H1 (cell line): ENCODE results near the gene AKAP8. TPM values are rescaled to one million over a fixed set of nuclear protein-coding genes. Genes with fewer than 3 reads are reported as not detected.

Source experiments
- CTCF ChIA-PET: fragments of 300-600 bp; sonication (Branson Sonifier 250); formaldehyde crosslinking; loops from one replicate; lab custom pipeline; 2021; ENCODE audit not compliant: partially characterized antibody; lab: Charles Lee
- POLR2A ChIA-PET: fragments of 300-600 bp; sonication (Branson Sonifier 250); formaldehyde crosslinking; loops from one replicate; lab custom pipeline; 2021; ENCODE audit warnings: inconsistent platforms; ENCODE audit not compliant: partially characterized antibody; lab: Charles Lee
- DNase-seq, 2 experiments: peaks; one replicate each; pipeline versions ENCODE4 v3.0.0 to v3.0.0-alpha.2; 2010 to 2022; ENCODE audit warnings: low spot score in 2 of 2, low read depth in 1 of 2, mixed read lengths in 1 of 2
- FAIRE-seq: peaks from 2 replicates; lab custom pipeline; 2011; peaks lifted over from hg19 to GRCh38; lab: Jason Lieb, UNC
- H2AFZ ChIP-seq: 2 replicates; pipeline ENCODE4 v1.8.1; 2012; ENCODE audit warnings: low read length, inconsistent platforms
- H2AK5ac ChIP-seq: 2 replicates; pipeline ENCODE4 v1.6.1; 2013; ENCODE audit warnings: low read depth, low read length
- H2BK120ac ChIP-seq: replicated peaks from 2 replicates; pipeline ENCODE3; 2013; ENCODE audit warnings: low read depth, low read length, inconsistent platforms
- H2BK12ac ChIP-seq: 2 replicates; pipeline ENCODE4 v1.6.1; 2013; ENCODE audit warnings: low read depth, low read length
- H2BK15ac ChIP-seq: 2 replicates; pipeline ENCODE4 v1.6.1; 2013; ENCODE audit warnings: low read length
- H2BK20ac ChIP-seq: 2 replicates; pipeline ENCODE4 v1.6.1; 2013; ENCODE audit warnings: low read length
- H2BK5ac ChIP-seq: 2 replicates; pipeline ENCODE4 v1.6.1; 2013; ENCODE audit warnings: low read depth, low read length
- H3K14ac ChIP-seq: 2 replicates; pipeline ENCODE4 v1.6.1; 2013; ENCODE audit warnings: inconsistent platforms; ENCODE audit not compliant: insufficient read length
- H3K18ac ChIP-seq: 2 replicates; pipeline ENCODE4 v1.6.1; 2013; ENCODE audit warnings: low read length; ENCODE audit errors: extremely low read depth
- H3K23ac ChIP-seq: 2 replicates; pipeline ENCODE4 v1.6.1; 2013; ENCODE audit warnings: inconsistent platforms; ENCODE audit not compliant: insufficient read length
- H3K23me2 ChIP-seq: 2 replicates; pipeline ENCODE4 v1.6.1; 2013; ENCODE audit warnings: low read depth, low read length
- H3K27ac ChIP-seq: 2 replicates; pipeline ENCODE4 v1.6.1; 2011; ENCODE audit warnings: low read depth, low read length, inconsistent platforms
- H3K27me3 ChIP-seq, 4 experiments: replicated peaks in 1 of 4; 1 replicate in 1 of 4; 2 replicates in 3 of 4; pipeline versions ENCODE4 v1.6.1 to v1.8.1; 2011 to 2013; ENCODE audit warnings: low read length in 3 of 4, mild to moderate bottlenecking in 3 of 4, inconsistent platforms in 2 of 4, mixed read lengths in 2 of 4, moderate library complexity in 1 of 4; ENCODE audit not compliant: control insufficient read depth in 3 of 4, insufficient read depth in 3 of 4; ENCODE audit errors: extremely low read depth in 1 of 4
- H3K36me3 ChIP-seq, 4 experiments: 2 replicates each; pipeline versions ENCODE4 v1.6.1 to v1.8.1; 2011 to 2013; ENCODE audit warnings: mild to moderate bottlenecking in 4 of 4, low read length in 3 of 4, moderate library complexity in 2 of 4, control low read depth in 1 of 4, inconsistent platforms in 1 of 4; ENCODE audit not compliant: insufficient read depth in 4 of 4, control insufficient read depth in 2 of 4
- H3K4ac ChIP-seq: replicated peaks from 2 replicates; pipeline ENCODE3; 2013; ENCODE audit warnings: low read length, low read depth, mixed read lengths, inconsistent platforms; ENCODE audit not compliant: insufficient read length
- H3K4me1 ChIP-seq, 4 experiments: replicated peaks in 1 of 4; 1 replicate in 1 of 4; 2 replicates in 3 of 4; pipeline versions ENCODE4 v1.6.1 to v1.8.1; 2011 to 2013; ENCODE audit warnings: low read length in 3 of 4, inconsistent platforms in 2 of 4, mixed read lengths in 1 of 4; ENCODE audit not compliant: insufficient read depth in 4 of 4, control insufficient read depth in 3 of 4
- H3K4me2 ChIP-seq, 2 experiments: 2 replicates each; pipeline versions ENCODE4 v1.6.1 to v1.8.1; 2011 to 2013; ENCODE audit warnings: low read depth in 2 of 2, low read length in 2 of 2, control low read depth in 1 of 2, inconsistent platforms in 1 of 2, mild to moderate bottlenecking in 1 of 2; ENCODE audit not compliant: insufficient read depth in 1 of 2
- H3K4me3 ChIP-seq, 4 experiments: fragments of 200-600, 300-600 bp in 1 of 4; sonication (generic), shearing (Covaris generic), sonication (Bioruptor Twin) in 1 of 4; 2 replicates each; pipeline versions ENCODE4 v1.5.1 to v1.8.1; 2011 to 2016; ENCODE audit warnings: low read length in 4 of 4, low read depth in 3 of 4, control low read depth in 2 of 4, inconsistent platforms in 2 of 4, mild to moderate bottlenecking in 2 of 4, mixed read lengths in 1 of 4, moderate library complexity in 1 of 4; ENCODE audit not compliant: insufficient read depth in 2 of 4; ENCODE audit errors: extremely low read depth in 1 of 4
- H3K56ac ChIP-seq: replicated peaks from 2 replicates; pipeline ENCODE3; 2013; ENCODE audit warnings: low read depth, mild to moderate bottlenecking, mixed read lengths, low read length, inconsistent platforms; ENCODE audit not compliant: insufficient read length
- H3K79me1 ChIP-seq: 2 replicates; pipeline ENCODE4 v1.6.1; 2013; ENCODE audit warnings: low read depth, low read length, control low read depth
- H3K79me2 ChIP-seq, 2 experiments: 2 replicates each; pipeline versions ENCODE4 v1.6.1 to v1.8.1; 2012 to 2013; ENCODE audit warnings: low read length in 2 of 2, mild to moderate bottlenecking in 2 of 2, inconsistent platforms in 1 of 2; ENCODE audit not compliant: insufficient read depth in 2 of 2, control insufficient read depth in 1 of 2
- H3K9ac ChIP-seq, 4 experiments: replicated peaks in 1 of 4; 1 replicate in 1 of 4; 2 replicates in 3 of 4; pipeline versions ENCODE4 v1.6.1 to v1.8.1; 2011 to 2013; ENCODE audit warnings: low read depth in 3 of 4, low read length in 3 of 4, control low read depth in 2 of 4, mild to moderate bottlenecking in 2 of 4, moderate library complexity in 2 of 4, inconsistent platforms in 1 of 4; ENCODE audit errors: extremely low read depth in 1 of 4
- H3K9me3 ChIP-seq, 2 experiments: 2 replicates each; pipeline versions ENCODE4 v1.6.1 to v1.8.1; 2012 to 2013; ENCODE audit warnings: mild to moderate bottlenecking in 2 of 2, moderate library complexity in 2 of 2, control low read depth in 1 of 2, inconsistent platforms in 1 of 2, low read depth in 1 of 2, low read length in 1 of 2, mixed read lengths in 1 of 2; ENCODE audit not compliant: insufficient read depth in 2 of 2
- H4K20me1 ChIP-seq, 2 experiments: replicated peaks in 1 of 2; 2 replicates each; pipeline versions ENCODE3 to v1.8.1; 2011 to 2013; ENCODE audit warnings: inconsistent platforms in 2 of 2, low read length in 2 of 2, mild to moderate bottlenecking in 1 of 2; ENCODE audit not compliant: insufficient read depth in 2 of 2, control insufficient read depth in 1 of 2
- H4K5ac ChIP-seq: 2 replicates; pipeline ENCODE4 v1.6.1; 2013; ENCODE audit warnings: low read length, low read depth, mixed read lengths, inconsistent platforms; ENCODE audit not compliant: insufficient read length
- H4K8ac ChIP-seq: 2 replicates; pipeline ENCODE4 v1.8.0; 2013; ENCODE audit warnings: mild to moderate bottlenecking, moderate library complexity, low read length, inconsistent platforms; ENCODE audit not compliant: insufficient read depth; ENCODE audit errors: extremely low read depth
- H4K91ac ChIP-seq: replicated peaks from 2 replicates; pipeline ENCODE3; 2013; ENCODE audit warnings: low read length, mixed read lengths, inconsistent platforms; ENCODE audit not compliant: insufficient read length
- BRCA1 ChIP-seq: IDR thresholded peaks from 2 replicates; pipeline ENCODE4 v1.6.1; 2012; ENCODE audit warnings: low read depth, low read length, improper control_type of control experiment
- CREB1 ChIP-seq: IDR thresholded peaks from 2 replicates; pipeline ENCODE4 v1.6.1; 2012; ENCODE audit warnings: inconsistent platforms
- FOSL1 ChIP-seq: IDR thresholded peaks from 2 replicates; pipeline ENCODE4 v1.6.1; 2011; ENCODE audit warnings: mild to moderate bottlenecking, low read depth, low read length, moderate library complexity; ENCODE audit not compliant: insufficient read depth
- KDM1A ChIP-seq: fragments of 200-600, 300-600 bp; sonication (generic); IDR thresholded peaks from 2 replicates; pipeline ENCODE4 v1.7.1; 2016; ENCODE audit warnings: mild to moderate bottlenecking, low read length, borderline replicate concordance
- NRF1 ChIP-seq: IDR thresholded peaks from 2 replicates; pipeline ENCODE4 v1.6.1; 2011; ENCODE audit warnings: mild to moderate bottlenecking, low read depth, low read length, improper control_type of control experiment
- POLR2A ChIP-seq, 2 experiments: IDR thresholded peaks; 1 replicate in 1 of 2; 2 replicates in 1 of 2; pipeline ENCODE4 v1.6.1; 2011; ENCODE audit warnings: low read depth in 2 of 2, low read length in 2 of 2, mild to moderate bottlenecking in 2 of 2; ENCODE audit errors: control extremely low read depth in 1 of 2
- POLR2AphosphoS5 ChIP-seq: IDR thresholded peaks from 2 replicates; pipeline ENCODE4 v1.6.1; 2011; ENCODE audit warnings: low read depth, low read length
- POU5F1 ChIP-seq: IDR thresholded peaks from 2 replicates; pipeline ENCODE4 v1.6.1; 2011; ENCODE audit warnings: low read depth, mild to moderate bottlenecking, low read length, moderate library complexity
- RBBP5 ChIP-seq: IDR thresholded peaks from 2 replicates; pipeline ENCODE4 v1.7.1; 2012; ENCODE audit warnings: low read depth, mild to moderate bottlenecking, inconsistent platforms, low read length, moderate library complexity, borderline replicate concordance
- SP1 ChIP-seq: IDR thresholded peaks from 2 replicates; pipeline ENCODE4 v1.6.1; 2011; ENCODE audit warnings: low read depth, low read length
- TEAD4 ChIP-seq: IDR thresholded peaks from 2 replicates; pipeline ENCODE4 v1.6.1; 2012; ENCODE audit warnings: low read depth, low read length, inconsistent platforms, mixed read lengths
- WGBS, 2 experiments: shearing (Covaris generic) in 1 of 2; methylation state at CpG; one replicate each; pipeline versions ENCODE4 v1.1.6 to v1.1.7; 2013 to 2015; ENCODE audit warnings: low lambda C conversion rate in 2 of 2, mixed read lengths in 2 of 2, inconsistent platforms in 1 of 2, low coverage in 1 of 2, missing lambda C conversion rate in 1 of 2; ENCODE audit not compliant: insufficient replicate concordance in 2 of 2, insufficient coverage in 1 of 2, insufficient read length in 1 of 2; ENCODE audit errors: extremely low coverage in 1 of 2, missing lambda C conversion rate in 1 of 2; 5-methylcytosine and 5-hydroxymethylcytosine counted together
- polyA plus RNA-seq, 7 experiments: library from polyadenylated mRNA; depleted of rRNA in 3 of 7; stranded (reverse) in 5 of 7; unstranded in 2 of 7; fragments of >200 nt in 5 of 7; fragments of 200-250 nt in 2 of 7; gene quantifications; 1 replicate in 5 of 7; 2 replicates in 1 of 7; 4 replicates in 1 of 7; pipeline versions ENCODE4 v1.2.1 to v1.2.3, GENCODE V29; 2011 to 2013; ENCODE audit warnings: missing spikeins in 2 of 7, mixed read lengths in 2 of 7
- total RNA-seq: library from RNA; stranded (reverse); fragmentation: NEBNext Ultra II Directional; extraction: Animal tissue kit (Norgen Biotek cat#: 25700); gene quantifications from 2 replicates; pipeline ENCODE4 v1.2.1, GENCODE V29; 2021
- TF ChIP-seq, protein P1 (sequence below): IDR thresholded peaks from 2 replicates; pipeline ENCODE4 v1.6.1; 2011; ENCODE audit warnings: low read depth, mild to moderate bottlenecking, low read length; ENCODE audit not compliant: insufficient read depth
- TF ChIP-seq, protein P2 (sequence below): IDR thresholded peaks from 2 replicates; pipeline ENCODE4 v1.6.1; 2012; ENCODE audit warnings: inconsistent platforms

Gene AKAP8
- total and polyA plus RNA-seq, 2 of the 8 experiments (the other 6 are each of a cell fraction or from before 2014, with no cell fraction given) = 17.0 to 41.0 TPM

DNA sequence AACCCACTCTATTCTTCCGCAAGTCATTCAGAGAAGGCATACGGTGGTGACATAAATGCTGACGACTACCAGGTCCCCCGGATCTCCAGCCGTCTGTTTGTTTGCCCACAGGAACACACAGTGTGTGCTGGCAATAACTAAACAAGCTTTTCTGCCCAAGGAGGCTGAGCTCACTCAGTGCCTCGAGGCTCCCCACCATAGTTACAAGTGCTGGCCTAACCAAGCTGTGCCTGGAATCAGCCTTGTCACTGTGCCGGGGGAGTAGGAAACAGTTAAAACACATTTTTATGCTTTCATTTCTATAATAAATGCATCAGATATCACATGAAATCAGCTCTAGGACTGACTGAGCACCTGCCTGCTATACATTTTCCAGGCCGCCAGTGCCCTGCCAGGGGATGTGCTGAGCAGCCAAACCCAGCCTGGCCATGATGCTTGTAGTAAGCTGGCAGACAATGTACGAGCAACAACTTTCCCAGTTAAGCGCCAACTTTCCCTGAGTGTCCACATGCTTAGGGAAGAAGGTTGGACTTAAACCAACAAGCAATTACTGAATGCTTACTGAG is 75.4 kb downstream of the AKAP8 start:
- Histone ChIP-seq H3K14ac (no peak overlapping the region), H4K91ac (no peak overlapping the region), H4K20me1 (peaks cover 45 to 49% of the 10 kb centered on the region in 2 experiments), H3K9me3 (no peaks in the 10 kb centered on the region), H3K9ac (no peak overlapping the region), H3K4ac (no peak overlapping the region), H3K4me3 (no peak overlapping the region), H4K5ac (no peak overlapping the region), H2BK20ac (no peak overlapping the region), H2BK5ac (0 out of 2 replicates have a peak overlapping the region, but pooled peaks have one; percentile 24), H3K27me3 (no peaks in the 10 kb centered on the region), H3K79me1 (peaks cover 18% of the 10 kb centered on the region), H2BK15ac (no peak overlapping the region), H3K4me2 (no peak overlapping the region), H3K23ac (no peak overlapping the region), H3K56ac (no peak overlapping the region), H2BK120ac (no peak overlapping the region), H2BK12ac (0 out of 2 replicates have a peak overlapping the region, but pooled peaks have one; percentile 23), H2AFZ (no peak overlapping the region), H3K27ac (no peak overlapping the region), H3K4me1 (peaks cover 0 to 2% (median 0%) of the 10 kb centered on the region in 4 experiments; a peak in 4 of 7 replicates), H3K36me3 (no peaks in the 10 kb centered on the region), H3K18ac (no peak overlapping the region), H3K79me2 (peaks cover 82 to 99% of the 10 kb centered on the region in 2 experiments), H2AK5ac (no peak overlapping the region; the same call in 1 of the 2 replicates), H3K23me2 (no peaks in the 10 kb centered on the region), H4K8ac (no peak overlapping the region)
- WGBS, 2 experiments = 87 to 100% methylated on average over 1 to 10 of the region's 10 CpGs
- FAIRE-seq (no peak), DNase-seq (no peak)
- POLR2A ChIA-PET = interaction anchor here (1.0 to 1.7 kb wide), 4 partner anchors 12 to 27 kb away, joined by 3 to 8 read pairs (median 6); no protein-coding TSS in a partner anchor
- CTCF ChIA-PET = interaction anchor here (0.7 to 1.8 kb wide), 3 partner anchors 12 to 51 kb away, joined by 3 to 7 read pairs (median 3); no protein-coding TSS in a partner anchor
- TF ChIP-seq TEAD4 (no peak), CREB1 (no peak), POU5F1 (no peak), POLR2AphosphoS5 (no peak), BRCA1 (no peak), KDM1A (no peak), FOSL1 (no peak), SP1 (no peak), NRF1 (no peak), POLR2A (IDR thresholded peaks at IDR 0.05; ENCODE audit: control extremely low read depth in 1 of 2, low read depth in 2 of 2, low read length in 2 of 2) (no peak), RBBP5 (no peak)
- TF ChIP-seq, protein P1, sequence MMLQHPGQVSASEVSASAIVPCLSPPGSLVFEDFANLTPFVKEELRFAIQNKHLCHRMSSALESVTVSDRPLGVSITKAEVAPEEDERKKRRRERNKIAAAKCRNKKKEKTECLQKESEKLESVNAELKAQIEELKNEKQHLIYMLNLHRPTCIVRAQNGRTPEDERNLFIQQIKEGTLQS = no peak
- TF ChIP-seq, protein P2, sequence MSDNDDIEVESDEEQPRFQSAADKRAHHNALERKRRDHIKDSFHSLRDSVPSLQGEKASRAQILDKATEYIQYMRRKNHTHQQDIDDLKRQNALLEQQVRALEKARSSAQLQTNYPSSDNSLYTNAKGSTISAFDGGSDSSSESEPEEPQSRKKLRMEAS = no peak
